ENCODE data around the gene KLHL30. TPM values are rescaled to one million over a fixed set of nuclear protein-coding genes. Genes with fewer than 3 reads are reported as not detected.

The KLHL30 gene
- total RNA-seq, 1 donor from 2014 or later, result 0.26 TPM

GRCh38 chr2:238142382-238143205, 4.1 kb downstream of the KLHL30 start:
- no peaks in the 10 kb centered on the region for H3K36me3 ChIP-seq (ENCODE audit: control insufficient read depth, insufficient read depth, low read length)
- DNase-seq (ENCODE audit: low read depth) (peak; percentile 67), FAIRE-seq (no peak)
- H3K27me3 ChIP-seq (ENCODE audit: control insufficient read depth, insufficient read depth, low read length), result no peaks in the 10 kb centered on the region
- H3K4me3 ChIP-seq (ENCODE audit: low read depth, low read length), result no peak overlapping the region
- no peak for TF ChIP-seq CTCF (IDR thresholded peaks at IDR 0.05; ENCODE audit: insufficient read depth, low read length, severe bottlenecking)

- H3K4me3 ChIP-seq (ENCODE audit: low read depth, low read length), result no peak overlapping the region
- H3K27me3 ChIP-seq (ENCODE audit: control insufficient read depth, insufficient read depth, low read length), result no peaks in the 10 kb centered on the region
- FAIRE-seq (no peak), DNase-seq (ENCODE audit: low read depth) (peak; percentile 70)
- H3K36me3 ChIP-seq (ENCODE audit: control insufficient read depth, insufficient read depth, low read length), result no peaks in the 10 kb centered on the region
- no peak for TF ChIP-seq CTCF (IDR thresholded peaks at IDR 0.05; ENCODE audit: insufficient read depth, low read length, severe bottlenecking)
Observed at GRCh38 chr2:238143239-238143951, 4.9 kb downstream of the KLHL30 start.

- FAIRE-seq, result no peak
Observed at GRCh38 chr2:238144262-238144661, 5.8 kb downstream of the KLHL30 start.

GRCh38 chr2:238145046-238145445, 6.6 kb downstream of the KLHL30 start:
- FAIRE-seq (no peak), DNase-seq (ENCODE audit: low read depth) (no peak)
- Histone ChIP-seq H3K36me3 (ENCODE audit: control insufficient read depth, insufficient read depth, low read length) (no peaks in the 10 kb centered on the region), H3K4me3 (ENCODE audit: low read depth, low read length) (no peak overlapping the region), H3K27me3 (ENCODE audit: control insufficient read depth, insufficient read depth, low read length) (no peaks in the 10 kb centered on the region)
- TF ChIP-seq CTCF (IDR thresholded peaks at IDR 0.05; ENCODE audit: insufficient read depth, low read length, severe bottlenecking), result no peak

More at GRCh38 chr2:238144262-238144661, 5.8 kb downstream of the KLHL30 start:
- Histone ChIP-seq H3K27me3 (ENCODE audit: control insufficient read depth, insufficient read depth, low read length) (no peaks in the 10 kb centered on the region), H3K4me3 (ENCODE audit: low read depth, low read length) (no peak overlapping the region), H3K36me3 (ENCODE audit: control insufficient read depth, insufficient read depth, low read length) (no peaks in the 10 kb centered on the region)
- DNase-seq (ENCODE audit: low read depth), result no peak
- no peak for TF ChIP-seq CTCF (IDR thresholded peaks at IDR 0.05; ENCODE audit: insufficient read depth, low read length, severe bottlenecking)

GRCh38 chr2:238145851-238146250, 7.4 kb downstream of the KLHL30 start:
- DNase-seq (ENCODE audit: low read depth), result no peak

More at GRCh38 chr2:238145851-238146250, 7.4 kb downstream of the KLHL30 start:
- TF ChIP-seq CTCF (IDR thresholded peaks at IDR 0.05; ENCODE audit: insufficient read depth, low read length, severe bottlenecking), result no peak
- Histone ChIP-seq H3K36me3 (ENCODE audit: control insufficient read depth, insufficient read depth, low read length) (no peaks in the 10 kb centered on the region), H3K4me3 (ENCODE audit: low read depth, low read length) (no peak overlapping the region), H3K27me3 (ENCODE audit: control insufficient read depth, insufficient read depth, low read length) (no peaks in the 10 kb centered on the region)
- no peak for FAIRE-seq
